GM12878 (cell line): Measurements from ENCODE around the gene TGM6. TPM values are rescaled to one million over a fixed set of nuclear protein-coding genes. Genes with fewer than 3 reads are reported as not detected.

Source experiments
- ATAC-seq: fragments of 200-7000 bp; cut with Tn5 transposase; 3 replicates; pipeline ENCODE4 v1.9.1; 2020; ENCODE audit warnings: mild to moderate bottlenecking, moderate library complexity
- BruUV-seq: library from RNA; stranded (reverse); fragments of 400-500 nt; replicated peaks from 2 replicates; lab custom pipeline; 2021; lab: Mats Ljungman, UMichigan
- CTCF ChIA-PET: fragments of 300-600 bp; sonication (Branson Sonifier 250); formaldehyde crosslinking; extraction: SDS; loops from one replicate; lab custom pipeline; 2021; ENCODE audit warnings: inconsistent platforms; lab: Yijun Ruan, JAX
- POLR2A ChIA-PET: fragments of 350-600 bp; formaldehyde crosslinking; extraction: SDS; loops from one replicate; lab custom pipeline; 2021; ENCODE audit warnings: inconsistent platforms; lab: Charles Lee
- RAD21 ChIA-PET: fragments of 300-600 bp; sonication (Branson Sonifier 250); formaldehyde crosslinking; loops from one replicate; lab custom pipeline; 2023; ENCODE audit warnings: antibody characterized with exemption; ENCODE audit not compliant: unreplicated experiment; lab: Charles Lee
- SMC1A ChIA-PET: fragments of 300-600 bp; sonication (Branson Sonifier 250); formaldehyde crosslinking; loops from one replicate; lab custom pipeline; 2023; ENCODE audit not compliant: unreplicated experiment, uncharacterized antibody; lab: Charles Lee
- DNase-seq: peaks from one replicate; pipeline ENCODE4 v3.0.0-alpha.2; 2011; ENCODE audit warnings: low read depth, low spot score
- FAIRE-seq: peaks from 3 replicates; lab custom pipeline; 2011; peaks lifted over from hg19 to GRCh38; lab: Jason Lieb, UNC
- H2AFZ ChIP-seq: 2 replicates; pipeline ENCODE4 v1.6.0; 2011; ENCODE audit warnings: low read depth, low read length, control low read depth; ENCODE audit not compliant: control insufficient read depth
- H3K27ac ChIP-seq: 2 replicates; pipeline ENCODE4 v1.5.1; 2011; ENCODE audit warnings: control low read depth; ENCODE audit not compliant: control insufficient read depth, insufficient read depth
- H3K27me3 ChIP-seq, 2 experiments: replicated peaks in 1 of 2; 2 replicates each; pipeline versions ENCODE4 v1.6.0 to v1.6.1; 2011; ENCODE audit warnings: low read length in 1 of 2; ENCODE audit not compliant: control insufficient read depth in 2 of 2, insufficient read depth in 2 of 2
- H3K36me3 ChIP-seq, 2 experiments: 2 replicates each; pipeline ENCODE4 v1.5.1; 2011; ENCODE audit warnings: low read length in 1 of 2; ENCODE audit not compliant: control insufficient read depth in 2 of 2, insufficient read depth in 2 of 2
- H3K4me1 ChIP-seq: 2 replicates; pipeline ENCODE4 v1.6.1; 2011; ENCODE audit warnings: mild to moderate bottlenecking, low read length, moderate library complexity, mixed read lengths; ENCODE audit not compliant: control insufficient read depth, insufficient read depth
- H3K4me2 ChIP-seq: 2 replicates; pipeline ENCODE4 v1.6.0; 2011; ENCODE audit warnings: control low read depth; ENCODE audit not compliant: control insufficient read depth, insufficient read depth
- H3K4me3 ChIP-seq: fragments of 200-600 bp; sonication (generic); 2 replicates; pipeline ENCODE4 v1.5.1; 2016
- H3K79me2 ChIP-seq: 2 replicates; pipeline ENCODE4 v1.6.0; 2011; ENCODE audit warnings: low read length; ENCODE audit not compliant: control insufficient read depth, insufficient read depth
- H3K9ac ChIP-seq: 2 replicates; pipeline ENCODE4 v1.8.0; 2011; ENCODE audit warnings: low read length, control low read depth, mixed read lengths; ENCODE audit not compliant: control insufficient read depth, insufficient read depth
- H3K9me3 ChIP-seq: replicated peaks from 3 replicates; pipeline ENCODE4 v1.5.1; 2011; ENCODE audit warnings: mild to moderate bottlenecking, low read length; ENCODE audit not compliant: control insufficient read depth, insufficient read depth
- H4K20me1 ChIP-seq: 2 replicates; pipeline ENCODE4 v1.6.0; 2011; ENCODE audit not compliant: control insufficient read depth, insufficient read depth
- ATF2 ChIP-seq: IDR thresholded peaks from 2 replicates; pipeline ENCODE4 v1.6.1; 2012; ENCODE audit warnings: low read length, inconsistent platforms
- BCL3 ChIP-seq: IDR thresholded peaks from 2 replicates; pipeline ENCODE4 v1.6.1; 2011; ENCODE audit warnings: borderline replicate concordance, low read depth, mild to moderate bottlenecking, moderate library complexity, low read length; ENCODE audit not compliant: insufficient read depth, poor library complexity, severe bottlenecking
- BHLHE40 ChIP-seq, 2 experiments: fragments of 450-650 bp in 1 of 2; IDR thresholded peaks; 2 replicates each; pipeline ENCODE4 v1.6.1; 2011 to 2017; ENCODE audit warnings: low read depth in 2 of 2, borderline replicate concordance in 1 of 2, improper control_type of control experiment in 1 of 2, low read length in 1 of 2, mild to moderate bottlenecking in 1 of 2
- CTCF ChIP-seq, 3 experiments: IDR thresholded peaks in 2 of 3; conservative IDR thresholded peaks in 1 of 3; 2 replicates each; pipeline ENCODE4 v1.5.1; 2011; ENCODE audit warnings: low read depth in 3 of 3, low read length in 3 of 3, mild to moderate bottlenecking in 3 of 3, control low read depth in 2 of 3, moderate library complexity in 2 of 3, inconsistent platforms in 1 of 3, mixed read lengths in 1 of 3; ENCODE audit not compliant: control insufficient read depth in 2 of 3, insufficient read depth in 1 of 3; ENCODE audit errors: extremely low read depth in 1 of 3
- EZH2 ChIP-seq: IDR thresholded peaks from 2 replicates; pipeline ENCODE4 v1.6.1; 2012; ENCODE audit warnings: low read depth, mild to moderate bottlenecking, control low read depth, inconsistent platforms, low read length, borderline replicate concordance; ENCODE audit not compliant: control insufficient read depth
- MTA2 ChIP-seq: fragments of 450-650 bp; IDR thresholded peaks from 2 replicates; pipeline ENCODE4 v1.6.1; 2016; ENCODE audit warnings: low read depth, mild to moderate bottlenecking, moderate library complexity
- NRF1 ChIP-seq: conservative IDR thresholded peaks from 2 replicates; pipeline ENCODE4 v1.6.1; 2011; ENCODE audit warnings: mild to moderate bottlenecking, low read depth, low read length, improper control_type of control experiment
- SKIL ChIP-seq: fragments of 450-650 bp; IDR thresholded peaks from 2 replicates; pipeline ENCODE4 v1.6.1; 2017; ENCODE audit warnings: mild to moderate bottlenecking, low read depth, inconsistent platforms; ENCODE audit not compliant: poor library complexity, severe bottlenecking
- TCF3 ChIP-seq: IDR thresholded peaks from 2 replicates; pipeline ENCODE4 v1.6.1; 2012; ENCODE audit warnings: low read depth, mild to moderate bottlenecking, low read length, borderline replicate concordance; ENCODE audit not compliant: insufficient read depth
- ZZZ3 ChIP-seq: IDR thresholded peaks from 2 replicates; pipeline ENCODE4 v1.6.1; 2011; ENCODE audit warnings: low read depth; ENCODE audit not compliant: control insufficient read depth, insufficient read length
- WGBS: methylation state at CpG from one replicate; pipeline ENCODE4 v1.1.6; 2016; ENCODE audit warnings: low lambda C conversion rate; ENCODE audit not compliant: insufficient replicate concordance, insufficient coverage; ENCODE audit errors: missing lambda C conversion rate; 5-methylcytosine and 5-hydroxymethylcytosine counted together
- in situ Hi-C: fragments of 300-500 bp; cut with MboI; formaldehyde crosslinking; loops from 9 replicates; pipeline ENCODE4 v1.14.3; 2018; ENCODE audit warnings: mixed read lengths
- intact Hi-C: fragments of 100-400 bp; cut with micrococcal nuclease; formaldehyde crosslinking; loops from one replicate; pipeline ENCODE4 v1.14.2; 2022; ENCODE audit not compliant: unreplicated experiment
- polyA plus RNA-seq, 11 experiments: library from polyadenylated mRNA; depleted of rRNA in 4 of 11; unstranded in 6 of 11; stranded (reverse) in 5 of 11; fragments of >200 nt; fragmentation: Nextera tagmentation in 4 of 11; fragmentation: Illumina TruSeq in 1 of 11; extraction: Ambion mirVana in 4 of 11; extraction: Trizol in 1 of 11; gene quantifications; 1 replicate in 1 of 11; 2 replicates in 10 of 11; pipeline versions ENCODE4 v1.2.1 to v1.2.3, GENCODE V29; 2011 to 2016; ENCODE audit warnings: inconsistent platforms in 2 of 11, missing spikeins in 2 of 11, low read depth in 1 of 11
- total RNA-seq, 4 experiments: library from RNA; depleted of rRNA in 3 of 4; stranded (reverse); fragments of >200 nt in 3 of 4; fragmentation: Illumina TruSeq in 1 of 4; extraction: Trizol in 1 of 4; gene quantifications; 2 replicates each; pipeline versions ENCODE4 v1.2.1 to v1.2.3, GENCODE V29; 2013 to 2021

The TGM6 gene
- total and polyA plus RNA-seq, 10 of the 15 experiments (the other 5 are each of a cell fraction or from before 2014, with no cell fraction given), result not detected

GRCh38 chr20:2473516-2473915 lies 92.8 kb downstream of the TGM6 start (continued):
- TF ChIP-seq BCL3, result no peak
- TF ChIP-seq BHLHE40 (IDR thresholded peaks at IDR 0.05; ENCODE audit: borderline replicate concordance in 1 of 2, low read depth in 2 of 2, low read length in 1 of 2), result no peak

GRCh38 chr20:2475850-2476741 lies 95.4 kb downstream of the TGM6 start:
- intact Hi-C loops (no loop called here), in situ Hi-C loops (no loop called here)
- no peaks in the 10 kb centered on the region for H3K27me3 ChIP-seq
- H3K9ac ChIP-seq, result no peak overlapping the region
- RAD21 ChIA-PET, result no interaction called here
- no peaks in the 10 kb centered on the region for H3K4me1 ChIP-seq
- WGBS, result 97% methylated on average over 9 of the region's 9 CpGs
- no peak overlapping the region for H2AFZ ChIP-seq
- ATAC-seq, result no peak
- SMC1A ChIA-PET, result interaction anchor here (1.2 kb wide), 1 partner anchor 18 kb away, joined by 3 read pairs; no protein-coding TSS in a partner anchor
- H3K27ac ChIP-seq, result no peak overlapping the region
- POLR2A ChIA-PET, result interaction anchor here (0.5 kb wide), 1 partner anchor 424 kb away, joined by 4 read pairs; no protein-coding TSS in a partner anchor
- H3K79me2 ChIP-seq, result no peaks in the 10 kb centered on the region
- no peak for FAIRE-seq
- no peaks in the 10 kb centered on the region for H4K20me1 ChIP-seq
- H3K36me3 ChIP-seq, result peaks cover 0 to 3% of the 10 kb centered on the region in 2 experiments; a peak in 2 of 4 replicates
- BruUV-seq, result no TSS peak
- H3K9me3 ChIP-seq, result no peaks in the 10 kb centered on the region
- no peak overlapping the region for H3K4me2 ChIP-seq
- CTCF ChIA-PET, result interaction anchor here (0.6 to 5.6 kb wide), 6 partner anchors 9 to 171 kb away, joined by 3 to 28 read pairs (median 5); no protein-coding TSS in a partner anchor
- DNase-seq, result no peak
- H3K4me3 ChIP-seq, result no peak overlapping the region
- TF ChIP-seq CTCF (IDR thresholded peaks at IDR 0.05 in 2 of 3, conservative IDR thresholded peaks at IDR 0.05 in 1 of 3; ENCODE audit: control insufficient read depth in 2 of 3, extremely low read depth in 1 of 3, insufficient read depth in 1 of 3, low read depth in 3 of 3, low read length in 3 of 3), result no peak
- no peak for TF ChIP-seq MTA2
- no peak for TF ChIP-seq NRF1
- TF ChIP-seq ZZZ3, result no peak
- TF ChIP-seq SKIL, result no peak
- no peak for TF ChIP-seq ATF2
- no peak for TF ChIP-seq EZH2
- no peak for TF ChIP-seq TCF3
